Measurements from ENCODE around the gene GON7. TPM values are rescaled to one million over a fixed set of nuclear protein-coding genes. Genes with fewer than 3 reads are reported as not detected.
A peak's percentile ranks its signal among the peaks of the same experiment; 100 is the strongest.

The GON7 gene
- total RNA-seq, 1 donor, result 4.6 TPM

DNA sequence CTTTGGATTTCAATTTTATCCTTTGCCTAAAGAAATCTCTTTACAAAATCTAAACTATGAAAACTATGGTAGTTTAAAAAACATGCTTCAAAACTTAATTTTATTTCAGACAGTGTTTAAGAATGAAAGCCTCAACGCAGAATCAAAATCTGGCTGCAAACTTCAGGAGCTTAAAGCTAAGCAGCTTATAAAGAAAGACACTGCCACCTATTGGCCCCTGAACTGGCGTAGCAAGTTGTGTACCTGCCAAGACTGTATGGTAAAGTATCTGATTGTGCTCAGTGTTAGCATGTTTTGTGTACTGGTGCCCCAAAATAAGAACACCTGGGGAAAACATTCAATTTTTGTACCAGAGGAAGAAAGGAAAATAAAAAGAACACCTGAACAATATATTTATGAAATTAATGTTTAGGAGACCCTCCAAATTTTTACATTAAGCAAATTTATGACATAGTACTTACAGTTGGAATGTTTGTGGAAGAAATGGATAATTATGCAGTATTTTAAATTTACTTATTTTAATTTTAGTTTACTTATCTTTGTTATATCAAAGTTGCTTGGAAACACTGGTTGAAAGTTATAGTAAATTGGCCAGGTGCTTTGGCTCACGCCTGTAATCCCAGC lies 12.3 kb upstream of the GON7 start:
- no peaks in the 10 kb centered on the region for H3K4me1 ChIP-seq (ENCODE audit: insufficient read depth, low read length)
- no peaks in the 10 kb centered on the region for H3K27me3 ChIP-seq (ENCODE audit: insufficient read depth, low read length)
- H3K4me3 ChIP-seq (ENCODE audit: low read length), result no peak overlapping the region

DNA sequence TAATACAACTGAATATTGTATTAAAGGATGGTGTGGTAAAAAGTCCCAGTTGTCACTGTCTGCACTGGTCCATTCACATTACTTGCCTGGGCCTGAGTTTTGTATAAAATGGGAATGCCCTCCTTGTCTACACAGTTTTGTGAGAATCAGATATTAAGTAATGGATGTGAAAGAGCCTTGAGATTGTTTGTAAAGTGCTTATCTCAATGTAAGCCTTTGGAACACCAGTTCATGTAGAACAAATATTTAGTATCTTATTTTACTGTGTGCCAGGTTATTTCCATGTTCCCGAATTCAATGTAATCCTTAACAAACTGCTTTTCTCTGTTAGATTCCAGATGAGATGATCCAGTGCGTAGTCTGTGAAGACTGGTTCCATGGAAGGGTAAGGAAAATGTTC lies 7.7 kb upstream of the GON7 start:
- no peaks in the 10 kb centered on the region for H3K27me3 ChIP-seq (ENCODE audit: insufficient read depth, low read length)

More for the DNA sequence above, 12.3 kb upstream of the GON7 start:
- no peaks in the 10 kb centered on the region for H3K9me3 ChIP-seq (ENCODE audit: low read depth, low read length)

DNA sequence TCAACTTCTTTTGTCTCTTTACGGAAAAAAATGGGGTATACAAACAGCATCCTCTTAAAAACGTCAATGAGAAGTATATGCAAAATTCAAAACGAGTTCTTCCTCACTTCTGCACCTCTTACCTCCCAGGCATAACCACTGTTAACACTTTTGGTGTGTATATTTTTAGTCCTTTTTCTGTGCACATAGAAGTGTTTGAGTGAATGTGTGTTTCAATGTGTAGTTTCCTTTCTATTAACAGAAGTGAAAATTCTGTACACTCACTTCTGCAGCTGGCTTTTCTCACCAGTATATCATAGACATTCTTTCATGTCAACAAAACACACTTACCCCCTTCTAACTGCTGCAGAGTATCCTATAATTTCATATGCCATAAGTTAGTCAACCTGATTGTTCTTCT lies 5.6 kb upstream of the GON7 start:
- Histone ChIP-seq H3K4me1 (ENCODE audit: insufficient read depth, low read length) (peaks cover 19% of the 10 kb centered on the region), H3K27me3 (ENCODE audit: insufficient read depth, low read length) (no peaks in the 10 kb centered on the region), H3K9me3 (ENCODE audit: low read depth, low read length) (no peaks in the 10 kb centered on the region), H3K4me3 (ENCODE audit: low read length) (no peak overlapping the region)

More for the DNA sequence above, 7.7 kb upstream of the GON7 start:
- H3K4me3 ChIP-seq (ENCODE audit: low read length), result no peak overlapping the region
- H3K9me3 ChIP-seq (ENCODE audit: low read depth, low read length), result no peaks in the 10 kb centered on the region
- H3K4me1 ChIP-seq (ENCODE audit: insufficient read depth, low read length), result no peaks in the 10 kb centered on the region

DNA sequence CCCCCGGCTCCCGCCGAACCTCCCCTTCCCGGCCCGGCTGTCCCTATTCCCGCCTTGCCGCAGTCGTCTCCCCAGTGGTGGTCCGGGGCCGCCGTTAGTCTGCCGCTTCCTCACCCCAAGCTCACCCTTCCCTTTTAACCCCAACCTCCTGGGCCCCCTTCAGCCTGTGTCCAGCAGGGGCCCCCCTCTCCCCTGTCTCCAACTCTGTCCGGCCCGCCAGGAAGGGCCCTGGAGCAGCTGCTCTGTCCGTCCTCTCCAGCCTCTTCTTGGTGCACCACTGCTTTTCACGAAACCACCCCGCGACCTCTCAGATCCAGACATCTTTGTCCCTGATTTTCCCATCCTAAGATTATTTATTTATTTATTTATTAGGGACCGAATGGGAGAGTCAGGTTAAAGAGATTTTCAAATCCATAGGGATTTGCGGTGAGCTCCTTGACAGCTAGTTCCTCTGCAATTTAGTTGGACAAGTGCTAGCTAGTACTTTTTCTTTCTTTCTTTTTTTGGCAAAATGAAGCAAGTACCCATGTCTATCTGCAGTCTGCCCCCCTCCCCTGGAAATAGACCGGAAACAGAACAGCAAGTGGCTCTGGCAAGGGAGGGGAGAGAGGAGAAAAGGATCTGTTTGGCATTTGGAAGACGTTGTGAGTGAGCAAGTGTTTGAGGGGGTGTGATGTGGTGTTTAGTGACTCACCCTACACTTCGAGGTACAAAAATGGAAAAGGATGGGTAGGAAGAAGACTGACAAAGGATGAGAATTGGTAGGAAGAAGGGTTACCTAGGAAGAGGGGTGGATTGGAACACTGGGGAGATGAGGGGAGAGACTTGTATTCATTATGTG lies 823 bp upstream of the GON7 start:
- peak overlapping the region; percentile 74 for H3K4me3 ChIP-seq (ENCODE audit: low read length)
- H3K27me3 ChIP-seq (ENCODE audit: insufficient read depth, low read length), result no peaks in the 10 kb centered on the region
- H3K4me1 ChIP-seq (ENCODE audit: insufficient read depth, low read length), result peaks cover 44% of the 10 kb centered on the region

DNA sequence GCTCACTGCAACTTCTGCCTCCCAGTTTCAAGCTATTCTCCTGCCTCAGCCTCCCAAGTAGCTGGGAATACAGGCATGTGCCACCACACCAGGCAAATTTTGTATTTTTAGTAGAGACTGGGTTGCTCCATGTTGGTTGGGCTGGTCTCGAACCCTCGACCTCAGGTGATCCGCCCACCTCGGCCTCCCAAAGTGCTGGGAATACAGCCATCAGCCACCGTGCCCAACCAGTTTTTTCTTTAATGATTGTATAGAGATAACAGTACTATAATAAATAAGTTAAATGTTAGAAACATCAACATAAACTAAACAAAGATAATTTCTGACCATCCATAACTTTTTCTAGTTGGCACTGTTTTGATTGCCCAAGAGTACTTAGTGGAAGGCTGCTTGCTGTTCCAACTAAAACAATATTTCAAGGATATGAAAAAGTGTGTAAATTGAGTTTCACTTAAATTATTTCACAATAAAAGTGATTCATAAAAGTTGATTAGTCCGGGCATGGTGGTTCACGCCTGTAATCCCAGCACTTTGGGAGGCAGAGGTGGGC lies 5.6 kb downstream of the GON7 start:
- H3K9me3 ChIP-seq (ENCODE audit: low read depth, low read length), result no peaks in the 10 kb centered on the region
- peaks cover 18% of the 10 kb centered on the region for H3K4me1 ChIP-seq (ENCODE audit: insufficient read depth, low read length)
- no peak overlapping the region for H3K4me3 ChIP-seq (ENCODE audit: low read length)
- H3K27me3 ChIP-seq (ENCODE audit: insufficient read depth, low read length), result no peaks in the 10 kb centered on the region

More for the DNA sequence above, 823 bp upstream of the GON7 start:
- no peaks in the 10 kb centered on the region for H3K9me3 ChIP-seq (ENCODE audit: low read depth, low read length)

DNA sequence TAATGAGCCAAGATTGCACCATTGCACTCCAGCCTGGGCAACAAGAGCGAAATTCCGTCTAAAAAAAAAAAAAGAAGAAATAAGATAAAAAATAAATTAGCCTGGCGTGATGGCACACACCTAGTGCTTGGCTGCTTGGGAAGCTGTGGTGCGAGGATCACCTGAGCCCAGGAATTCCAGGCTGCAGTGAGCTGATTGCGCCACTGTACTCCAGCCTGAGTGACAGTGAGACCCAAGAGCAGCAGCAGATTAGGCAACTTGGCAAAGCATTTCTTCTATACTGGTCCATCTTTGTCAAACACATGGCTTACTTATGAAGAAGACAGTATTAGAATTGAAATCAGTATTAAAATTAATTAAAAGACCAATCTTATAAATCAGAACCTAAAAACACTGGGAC lies 6.3 kb downstream of the GON7 start:
- Histone ChIP-seq H3K4me1 (ENCODE audit: insufficient read depth, low read length) (peaks cover 12% of the 10 kb centered on the region), H3K27me3 (ENCODE audit: insufficient read depth, low read length) (no peaks in the 10 kb centered on the region), H3K4me3 (ENCODE audit: low read length) (no peak overlapping the region), H3K9me3 (ENCODE audit: low read depth, low read length) (no peaks in the 10 kb centered on the region)

DNA sequence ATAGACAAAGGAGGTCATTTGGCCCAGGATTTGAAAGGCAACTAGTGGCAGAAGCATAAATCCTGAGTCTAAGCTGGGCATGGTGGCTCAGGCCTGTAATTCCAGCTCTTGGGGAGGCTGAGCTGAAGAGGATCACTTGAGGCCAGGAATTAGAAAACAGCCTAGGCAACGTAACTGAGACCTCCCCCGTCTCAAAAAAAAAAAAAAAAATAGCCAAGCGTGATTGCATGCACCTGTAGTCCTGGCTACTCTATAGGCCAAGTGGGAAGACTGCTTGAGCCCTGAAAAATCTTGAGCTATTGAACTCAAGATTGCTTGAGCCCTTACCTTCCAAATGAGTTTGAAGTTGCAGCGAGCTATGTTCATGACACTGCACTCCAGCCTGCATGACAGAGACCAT lies 7.8 kb downstream of the GON7 start:
- no peaks in the 10 kb centered on the region for H3K27me3 ChIP-seq (ENCODE audit: insufficient read depth, low read length)
- H3K4me1 ChIP-seq (ENCODE audit: insufficient read depth, low read length), result no peaks in the 10 kb centered on the region
- no peaks in the 10 kb centered on the region for H3K9me3 ChIP-seq (ENCODE audit: low read depth, low read length)
- no peak overlapping the region for H3K4me3 ChIP-seq (ENCODE audit: low read length)

DNA sequence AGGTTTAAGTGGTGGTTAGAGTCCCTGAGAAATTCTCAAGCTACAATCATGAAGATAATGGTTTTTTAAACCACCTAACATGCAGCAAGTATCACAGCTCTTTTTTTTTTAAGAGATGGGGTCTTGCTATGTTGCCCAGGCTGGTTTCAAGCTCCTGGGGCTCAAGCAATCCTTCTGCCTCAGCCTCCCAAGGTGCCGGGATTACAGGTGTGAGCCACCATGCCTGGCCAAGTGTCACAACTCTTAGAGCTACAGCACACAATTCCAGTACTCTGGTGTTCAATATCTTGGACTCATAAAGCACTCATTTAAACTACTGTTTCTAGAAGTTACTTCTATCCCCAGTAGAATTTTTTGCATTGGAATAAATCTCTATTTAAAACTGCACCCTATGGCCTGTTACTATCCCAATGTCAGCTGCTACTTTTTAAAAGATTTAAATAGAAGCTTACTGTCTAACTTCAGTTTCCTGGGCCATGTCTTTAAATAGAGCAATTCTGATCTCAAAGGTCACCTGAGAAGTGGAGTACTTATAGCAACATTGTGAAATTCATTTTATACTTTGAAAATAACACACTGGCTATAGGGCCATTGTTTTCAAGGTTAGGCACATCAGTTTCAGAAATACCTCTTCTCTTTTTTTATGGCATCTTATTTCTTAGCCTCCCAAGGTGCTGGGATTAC lies 11.4 kb downstream of the GON7 start:
- no peaks in the 10 kb centered on the region for H3K4me1 ChIP-seq (ENCODE audit: insufficient read depth, low read length)
- H3K9me3 ChIP-seq (ENCODE audit: low read depth, low read length), result no peaks in the 10 kb centered on the region

DNA sequence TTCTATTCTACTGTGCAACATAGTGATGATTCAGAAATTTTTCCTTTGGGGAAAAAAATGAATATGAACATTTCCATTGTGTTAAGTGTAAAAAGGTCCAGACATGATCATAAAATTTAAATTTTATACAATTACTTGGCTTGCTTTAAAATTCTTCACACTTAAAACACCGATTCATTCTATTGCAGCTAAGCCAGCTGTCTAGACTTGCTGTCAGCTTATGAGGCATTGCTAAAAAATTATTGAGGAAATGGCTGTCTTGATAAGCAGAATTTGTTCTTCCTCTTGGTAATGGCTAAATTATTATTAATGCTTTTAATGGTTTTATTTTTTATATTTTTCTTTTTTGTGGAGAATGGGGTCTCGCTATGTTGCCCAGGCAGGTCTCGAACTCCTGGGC lies 19.9 kb downstream of the GON7 start:
- H3K9me3 ChIP-seq (ENCODE audit: low read depth, low read length), result no peaks in the 10 kb centered on the region
- no peak overlapping the region for H3K4me3 ChIP-seq (ENCODE audit: low read length)

More for the DNA sequence above, 11.4 kb downstream of the GON7 start:
- H3K27me3 ChIP-seq (ENCODE audit: insufficient read depth, low read length), result no peaks in the 10 kb centered on the region
- H3K4me3 ChIP-seq (ENCODE audit: low read length), result no peak overlapping the region

DNA sequence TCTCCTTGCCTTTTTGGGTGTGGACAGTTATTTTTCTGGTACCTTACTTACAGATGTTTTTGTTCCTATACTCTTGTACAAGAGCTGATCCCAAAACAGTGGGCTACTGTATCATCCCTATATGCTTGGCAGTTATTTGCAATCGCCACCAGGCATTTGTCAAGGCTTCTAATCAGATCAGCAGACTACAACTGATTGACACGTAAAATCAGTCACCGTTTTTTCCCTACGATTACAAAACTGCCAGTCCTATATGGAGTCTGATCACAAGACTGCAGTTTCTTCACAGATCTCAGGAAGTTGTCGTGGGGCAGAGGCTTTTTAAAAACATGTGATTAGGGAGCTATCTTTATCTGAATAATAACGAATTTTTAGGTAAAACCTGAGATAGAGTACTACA lies 20.4 kb downstream of the GON7 start:
- H3K9me3 ChIP-seq (ENCODE audit: low read depth, low read length), result no peaks in the 10 kb centered on the region
- no peak overlapping the region for H3K4me3 ChIP-seq (ENCODE audit: low read length)
- H3K27me3 ChIP-seq (ENCODE audit: insufficient read depth, low read length), result no peaks in the 10 kb centered on the region
- peaks cover 28% of the 10 kb centered on the region for H3K4me1 ChIP-seq (ENCODE audit: insufficient read depth, low read length)

More for the DNA sequence above, 19.9 kb downstream of the GON7 start:
- H3K4me1 ChIP-seq (ENCODE audit: insufficient read depth, low read length), result peaks cover 28% of the 10 kb centered on the region
- no peaks in the 10 kb centered on the region for H3K27me3 ChIP-seq (ENCODE audit: insufficient read depth, low read length)

DNA sequence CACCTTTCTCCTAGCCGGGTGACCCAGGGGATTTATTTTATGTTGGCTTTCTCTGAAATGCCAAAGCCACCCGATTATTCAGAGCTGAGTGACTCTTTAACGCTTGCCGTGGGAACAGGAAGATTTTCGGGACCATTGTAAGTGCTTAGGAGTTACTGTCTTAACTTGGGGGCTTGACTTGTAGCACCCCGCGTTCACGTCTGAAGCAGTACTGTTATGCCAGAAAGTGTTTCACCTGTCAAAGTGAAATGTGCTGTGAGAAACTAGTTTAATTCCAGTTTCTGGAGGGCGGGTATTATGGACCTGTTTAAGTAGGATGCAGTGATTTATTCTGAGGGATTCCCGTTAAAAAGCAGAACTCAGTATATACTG lies 21.5 kb downstream of the GON7 start:
- Histone ChIP-seq H3K4me3 (ENCODE audit: low read length) (peak overlapping the region; percentile 88), H3K27me3 (ENCODE audit: insufficient read depth, low read length) (no peaks in the 10 kb centered on the region), H3K4me1 (ENCODE audit: insufficient read depth, low read length) (peaks cover 28% of the 10 kb centered on the region), H3K9me3 (ENCODE audit: low read depth, low read length) (no peaks in the 10 kb centered on the region)

DNA sequence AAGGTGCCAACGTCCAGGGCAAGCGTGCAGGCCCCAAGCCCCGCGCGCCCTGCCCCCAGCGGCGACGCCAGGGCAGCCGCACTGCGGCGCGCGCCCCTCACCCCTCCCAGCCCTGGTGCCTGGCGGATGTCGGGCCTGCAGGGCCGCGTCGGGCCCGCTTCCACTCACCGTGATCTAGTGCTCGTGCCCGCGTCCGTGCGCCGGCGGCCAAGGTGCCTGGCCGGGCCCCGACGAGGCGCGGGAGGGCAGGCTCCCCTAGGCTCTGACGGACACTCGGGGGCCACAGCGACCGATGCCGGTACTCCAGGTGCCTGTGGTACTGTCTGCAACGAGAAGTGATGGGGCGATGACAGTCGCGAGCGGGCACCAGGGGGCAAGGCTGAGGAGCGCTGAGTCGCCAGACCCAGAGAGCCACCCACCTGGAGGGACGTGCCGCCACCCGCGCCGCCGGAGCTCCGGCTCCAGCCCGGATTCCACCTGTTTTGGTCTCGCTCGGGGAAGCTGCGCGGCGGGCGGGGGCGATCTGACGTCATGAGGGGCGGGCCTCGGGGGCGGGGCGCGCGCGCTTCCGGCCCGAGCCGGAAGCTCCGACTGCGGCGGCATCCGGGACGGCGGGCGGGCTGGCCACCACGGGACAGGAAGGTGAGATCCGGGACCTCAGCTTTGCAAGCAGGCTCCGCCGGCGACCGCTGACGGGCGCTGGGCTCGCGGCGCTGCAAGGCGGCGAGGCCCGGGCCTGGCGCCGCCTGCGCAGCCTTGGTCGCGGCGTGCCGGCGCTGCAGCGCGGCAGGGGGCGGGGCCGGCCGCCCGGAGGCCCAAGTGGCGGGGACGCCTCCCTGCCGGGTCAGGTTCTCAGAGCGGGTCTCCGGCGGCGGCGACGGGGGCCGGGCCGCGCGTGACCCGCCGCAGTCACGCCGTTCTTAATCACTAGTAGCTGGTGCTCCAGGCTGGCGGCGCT lies 22.2 kb downstream of the GON7 start, which contains the start of the genes LYSET and MOAP1:
Gene LYSET (plus strand): TSS at position 927 of the 958 bp plus-strand sequence. CDS start 89 bp downstream, outside the sequence.
Gene MOAP1 (minus strand): TSS at position 507 of the 958 bp plus-strand sequence. CDS start 655 bp downstream, outside the sequence.
- no peaks in the 10 kb centered on the region for H3K27me3 ChIP-seq (ENCODE audit: insufficient read depth, low read length)
- H3K4me3 ChIP-seq (ENCODE audit: low read length), result peak within 1 kb of the TSS; percentile 88
- H3K9me3 ChIP-seq (ENCODE audit: low read depth, low read length), result no peaks in the 10 kb centered on the region

DNA sequence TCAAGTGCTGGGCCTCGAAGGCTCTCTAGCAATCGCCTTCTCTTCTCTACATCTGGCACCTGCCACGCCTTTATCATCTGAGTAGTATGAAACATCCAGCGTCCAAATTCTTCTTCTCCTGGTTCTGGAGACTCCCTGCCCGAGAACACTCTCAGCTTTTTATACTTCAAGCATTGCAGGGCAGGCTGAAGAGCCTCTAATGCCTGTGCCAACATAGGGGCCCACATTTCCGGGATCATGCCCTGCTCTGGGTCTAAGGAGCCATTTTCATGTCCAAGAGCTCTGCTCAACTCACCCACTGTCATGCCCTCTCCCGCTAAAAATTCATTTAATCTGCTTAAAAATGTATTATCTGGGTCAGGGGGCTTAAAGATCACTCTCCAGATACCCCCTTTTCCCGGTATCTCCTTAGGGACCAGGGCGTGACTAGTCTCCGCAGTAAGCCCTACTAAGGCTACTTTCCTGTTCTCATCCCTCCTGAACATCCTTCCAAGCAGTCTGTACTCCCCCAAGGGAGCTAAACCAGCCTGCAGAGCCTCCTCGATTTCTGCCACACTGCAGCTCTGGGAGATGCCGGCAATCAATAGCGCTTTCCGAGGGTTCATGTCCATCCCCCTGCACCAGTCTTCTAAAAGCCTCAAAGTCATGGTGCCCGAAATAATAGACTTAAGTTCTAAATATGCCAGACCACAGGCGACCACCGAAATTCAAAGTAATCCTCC lies 23.1 kb downstream of the GON7 start:
- peak overlapping the region; percentile 88 for H3K4me3 ChIP-seq (ENCODE audit: low read length)
- peaks cover 28% of the 10 kb centered on the region for H3K4me1 ChIP-seq (ENCODE audit: insufficient read depth, low read length)
- H3K27me3 ChIP-seq (ENCODE audit: insufficient read depth, low read length), result no peaks in the 10 kb centered on the region
- H3K9me3 ChIP-seq (ENCODE audit: low read depth, low read length), result no peaks in the 10 kb centered on the region

More for the DNA sequence above, 22.2 kb downstream of the GON7 start, which contains the start of the genes LYSET and MOAP1:
- peaks cover 28% of the 10 kb centered on the region for H3K4me1 ChIP-seq (ENCODE audit: insufficient read depth, low read length)

Measured in mononuclear cell (primary cell).